Measurements from ENCODE around the gene BMP7.

The BMP7 gene

GRCh38 chr20:57310821-57311514 is 44.5 kb upstream of the BMP7 start:
- no peak overlapping the region for H3K4me3 ChIP-seq (ENCODE audit: control insufficient read depth, low read depth, low read length)
- no peak for DNase-seq (ENCODE audit: low read depth)
- TF ChIP-seq CTCF (conservative IDR thresholded peaks at IDR 0.05; ENCODE audit: control insufficient read depth, insufficient read depth, low read depth, low read length), result no peak

- DNase-seq (ENCODE audit: low read depth), result no peak
- no peak overlapping the region for H3K4me3 ChIP-seq (ENCODE audit: control insufficient read depth, low read depth, low read length)
- no peak for TF ChIP-seq CTCF (conservative IDR thresholded peaks at IDR 0.05; ENCODE audit: control insufficient read depth, insufficient read depth, low read depth, low read length)
Measured at GRCh38 chr20:57309544-57310115, 43.2 kb upstream of the BMP7 start.

GRCh38 chr20:57308451-57309271 is 42.2 kb upstream of the BMP7 start:
- TF ChIP-seq CTCF (conservative IDR thresholded peaks at IDR 0.05; ENCODE audit: control insufficient read depth, insufficient read depth, low read depth, low read length), result no peak
- H3K4me3 ChIP-seq (ENCODE audit: control insufficient read depth, low read depth, low read length), result no peak overlapping the region
- no peak for DNase-seq (ENCODE audit: low read depth)

GRCh38 chr20:57306747-57307146 is 40.3 kb upstream of the BMP7 start:
- no peak for TF ChIP-seq CTCF (conservative IDR thresholded peaks at IDR 0.05; ENCODE audit: control insufficient read depth, insufficient read depth, low read depth, low read length)
- no peak overlapping the region for H3K4me3 ChIP-seq (ENCODE audit: control insufficient read depth, low read depth, low read length)
- no peak for DNase-seq (ENCODE audit: low read depth)

- DNase-seq (ENCODE audit: low read depth), result no peak
- no peak overlapping the region for H3K4me3 ChIP-seq (ENCODE audit: control insufficient read depth, low read depth, low read length)
- TF ChIP-seq CTCF (conservative IDR thresholded peaks at IDR 0.05; ENCODE audit: control insufficient read depth, insufficient read depth, low read depth, low read length), result no peak
Measured at GRCh38 chr20:57301026-57301425, 34.6 kb upstream of the BMP7 start.

- no peak for DNase-seq (ENCODE audit: low read depth)
- TF ChIP-seq CTCF (conservative IDR thresholded peaks at IDR 0.05; ENCODE audit: control insufficient read depth, insufficient read depth, low read depth, low read length), result no peak
- no peak overlapping the region for H3K4me3 ChIP-seq (ENCODE audit: control insufficient read depth, low read depth, low read length)
Measured at GRCh38 chr20:57298457-57298856, 32.0 kb upstream of the BMP7 start.
